HG03060 (cell line): ENCODE results near the gene NDFIP2.

Source experiments
- ATAC-seq: cut with Tn5 transposase; IDR thresholded peaks from one replicate; pipeline ENCODE4 v1.9.1; 2021; ENCODE audit warnings: low read depth, moderate number of reproducible peaks; ENCODE audit not compliant: unreplicated experiment

The NDFIP2 gene

GRCh38 chr13:79458436-79458835, 22.5 kb upstream of the NDFIP2 start:
- ATAC-seq = no peak

- ATAC-seq = no peak
Observed at GRCh38 chr13:79459906-79460305, 21.0 kb upstream of the NDFIP2 start.

GRCh38 chr13:79462895-79463294, 18.1 kb upstream of the NDFIP2 start:
- ATAC-seq = no peak

- no peak for ATAC-seq
Observed at GRCh38 chr13:79463604-79464003, 17.4 kb upstream of the NDFIP2 start.

GRCh38 chr13:79466872-79467271, 14.1 kb upstream of the NDFIP2 start:
- ATAC-seq = no peak

GRCh38 chr13:79468402-79468801, 12.6 kb upstream of the NDFIP2 start:
- no peak for ATAC-seq

GRCh38 chr13:79468819-79469218, 12.1 kb upstream of the NDFIP2 start:
- ATAC-seq = no peak

- no peak for ATAC-seq
Observed at GRCh38 chr13:79469608-79470007, 11.3 kb upstream of the NDFIP2 start.

- no peak for ATAC-seq
Observed at GRCh38 chr13:79470666-79471065, 10.3 kb upstream of the NDFIP2 start.

GRCh38 chr13:79475569-79475968, 5.4 kb upstream of the NDFIP2 start:
- ATAC-seq = no peak

- ATAC-seq = no peak
Observed at GRCh38 chr13:79477968-79478367, 3.0 kb upstream of the NDFIP2 start.

- ATAC-seq = no peak
Observed at GRCh38 chr13:79479882-79480281, 1.1 kb upstream of the NDFIP2 start.

- peak; percentile 8 for ATAC-seq
Observed at GRCh38 chr13:79481685-79482052, 714 bp downstream of the NDFIP2 start.

GRCh38 chr13:79482281-79482970, 1.5 kb downstream of the NDFIP2 start:
- no peak for ATAC-seq

GRCh38 chr13:79483086-79483706, 2.2 kb downstream of the NDFIP2 start:
- no peak for ATAC-seq

GRCh38 chr13:79485014-79485811, 4.3 kb downstream of the NDFIP2 start:
- ATAC-seq = no peak

GRCh38 chr13:79486433-79487188, 5.7 kb downstream of the NDFIP2 start:
- ATAC-seq = no peak

- no peak for ATAC-seq
Observed at GRCh38 chr13:79490326-79490725, 9.4 kb downstream of the NDFIP2 start.

- no peak for ATAC-seq
Observed at GRCh38 chr13:79490824-79491223, 9.9 kb downstream of the NDFIP2 start.

- no peak for ATAC-seq
Observed at GRCh38 chr13:79491715-79492114, 10.8 kb downstream of the NDFIP2 start.

- no peak for ATAC-seq
Observed at GRCh38 chr13:79492313-79492798, 11.4 kb downstream of the NDFIP2 start.
